Ovary (tissue), 9 donors: ENCODE results near the gene ADAMTSL4. TPM values are rescaled to one million over a fixed set of nuclear protein-coding genes. Genes with fewer than 3 reads are reported as not detected.
"Not testable (repeated sequence)": the region's sequence is repeated elsewhere in the genome, so short reads cannot be mapped to it uniquely, and the experiment has no call there.

Source experiments
- DNase-seq, 5 donors: peaks; one replicate each; pipeline ENCODE4 v3.0.0-alpha.2; 2019 to 2020
- H3K27ac ChIP-seq, 2 donors: fragments of 200-600 bp; one replicate each; pipeline versions ENCODE4 v1.5.1 to v1.8.0; 2019 to 2022
- H3K27me3 ChIP-seq: fragments of 200-600 bp; one replicate; pipeline ENCODE4 v1.8.0; 2022
- H3K36me3 ChIP-seq: fragments of 200-600 bp; sonication (generic); one replicate; pipeline ENCODE4 v1.5.1; 2019
- H3K4me1 ChIP-seq: one replicate; pipeline ENCODE4 v1.8.1; 2013; ENCODE audit warnings: mild to moderate bottlenecking, moderate library complexity; ENCODE audit not compliant: insufficient read depth
- H3K4me3 ChIP-seq: fragments of 200-600 bp; sonication (generic); one replicate; pipeline ENCODE4 v1.5.1; 2017
- H3K9me3 ChIP-seq, 2 donors: fragments of 200-600 bp in 1 of 2; sonication (generic) in 1 of 2; one replicate each; pipeline versions ENCODE4 v1.5.1 to v1.8.1; 2013 to 2019; ENCODE audit warnings: mild to moderate bottlenecking in 1 of 2, moderate library complexity in 1 of 2
- EP300 ChIP-seq: sonication (generic); formaldehyde crosslinking; IDR thresholded peaks from one replicate; pipeline ENCODE4 v1.6.1; 2017; ENCODE audit warnings: antibody characterized with exemption
- POLR2A ChIP-seq: fragments of 450-650 bp; IDR thresholded peaks from one replicate; pipeline ENCODE4 v1.6.1; 2017; ENCODE audit warnings: antibody characterized with exemption, mild to moderate bottlenecking, moderate library complexity
- WGBS, 3 donors: extraction: QIAGEN DNeasy Blood & Tissue Kit in 1 of 3; methylation state at CpG; one replicate each; pipeline versions ENCODE4 v1.1.5 to v1.1.7; 2013 to 2017; 5-methylcytosine and 5-hydroxymethylcytosine counted together
- intact Hi-C, 4 donors: fragments of 100-400 bp; cut with DNase I; formaldehyde crosslinking; loops; one replicate each; pipeline versions ENCODE4 v1.11.0 to v1.15.1; 2022 to 2023
- polyA plus RNA-seq, 2 donors: library from polyadenylated mRNA; stranded (reverse); fragments of 200-250 nt in 1 of 2; fragments of 350-450 nt in 1 of 2; fragmentation: Illumina TruSeq in 1 of 2; extraction: RNeasy Lipid Tissue Mini Kit (QIAGEN cat#74804) in 1 of 2; gene quantifications; one replicate each; pipeline ENCODE4 v1.2.3, GENCODE V29; 2013 to 2014
- total RNA-seq, 7 donors: library from RNA; depleted of rRNA in 2 of 7; stranded (reverse); fragments of >200 nt in 2 of 7; fragmentation: NEBNext Ultra II Directional in 3 of 7; extraction: Animal tissue kit (Norgen Biotek cat#: 25700) in 3 of 7; gene quantifications; one replicate each; pipeline versions ENCODE4 v1.1.0 to v1.2.4, GENCODE V29; 2016 to 2023
- TF ChIP-seq, protein P1 (sequence below), 3 donors: fragments of 450-650 bp in 2 of 3; fragments of 200-600 bp in 1 of 3; IDR thresholded peaks; one replicate each; pipeline versions ENCODE4 v1.5.1 to v1.8.0; 2016 to 2022; ENCODE audit warnings: antibody characterized with exemption in 3 of 3, mild to moderate bottlenecking in 1 of 3
- donor health status: DM: no; HTN: no; CAD: no; lungs with moderate emphysema.
- donor health status: DM: no; HTN: no; CAD: no.
- donor health status: Bipolar disorder and iron deficiency.
- donor health status: DM: yes; HTN: yes; CAD: no.
- donor health status: DM: no; HTN: no; CAD: no.
- donor health status: DM: yes; HTN: yes; CAD: no.

The ADAMTSL4 gene
- total and polyA plus RNA-seq, 9 donors, result 8.8 to 86.6 (median 17.0) TPM

- TF ChIP-seq EP300, result no peak
- TF ChIP-seq POLR2A, result no peak
- TF ChIP-seq, protein P1, sequence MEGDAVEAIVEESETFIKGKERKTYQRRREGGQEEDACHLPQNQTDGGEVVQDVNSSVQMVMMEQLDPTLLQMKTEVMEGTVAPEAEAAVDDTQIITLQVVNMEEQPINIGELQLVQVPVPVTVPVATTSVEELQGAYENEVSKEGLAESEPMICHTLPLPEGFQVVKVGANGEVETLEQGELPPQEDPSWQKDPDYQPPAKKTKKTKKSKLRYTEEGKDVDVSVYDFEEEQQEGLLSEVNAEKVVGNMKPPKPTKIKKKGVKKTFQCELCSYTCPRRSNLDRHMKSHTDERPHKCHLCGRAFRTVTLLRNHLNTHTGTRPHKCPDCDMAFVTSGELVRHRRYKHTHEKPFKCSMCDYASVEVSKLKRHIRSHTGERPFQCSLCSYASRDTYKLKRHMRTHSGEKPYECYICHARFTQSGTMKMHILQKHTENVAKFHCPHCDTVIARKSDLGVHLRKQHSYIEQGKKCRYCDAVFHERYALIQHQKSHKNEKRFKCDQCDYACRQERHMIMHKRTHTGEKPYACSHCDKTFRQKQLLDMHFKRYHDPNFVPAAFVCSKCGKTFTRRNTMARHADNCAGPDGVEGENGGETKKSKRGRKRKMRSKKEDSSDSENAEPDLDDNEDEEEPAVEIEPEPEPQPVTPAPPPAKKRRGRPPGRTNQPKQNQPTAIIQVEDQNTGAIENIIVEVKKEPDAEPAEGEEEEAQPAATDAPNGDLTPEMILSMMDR (IDR thresholded peaks at IDR 0.05), result no peak
- intact Hi-C loops, result no loop called here
Measured at GRCh38 chr1:150603711-150604110, 54.5 kb downstream of the ADAMTSL4 start.

DNA sequence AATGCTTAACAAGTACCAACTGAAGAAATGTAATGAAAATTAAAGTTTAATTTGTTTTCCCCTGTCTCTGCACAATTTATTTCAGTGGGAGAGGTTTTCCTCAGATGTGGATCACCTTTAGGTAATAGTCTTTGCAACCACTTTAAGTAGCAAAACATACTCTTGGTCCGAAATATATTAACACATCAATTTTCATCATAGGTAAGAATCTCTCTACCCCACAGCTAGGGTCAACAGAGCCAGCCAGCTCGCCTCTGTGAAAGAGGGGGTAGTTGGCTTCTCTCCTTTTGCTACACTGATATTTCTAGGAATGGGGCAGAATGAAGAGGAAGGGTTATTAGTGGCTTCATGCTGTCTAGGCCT is 55.0 kb downstream of the ADAMTSL4 start:
- no peak overlapping the region for H3K4me3 ChIP-seq
- peak overlapping the region; percentile 81 to 89 for H3K27ac ChIP-seq
- no peak for DNase-seq
- H3K9me3 ChIP-seq, result no peaks in the 10 kb centered on the region
- H3K27me3 ChIP-seq, result no peaks in the 10 kb centered on the region
- no peak for TF ChIP-seq EP300
- TF ChIP-seq POLR2A, result no peak
- TF ChIP-seq, protein P1 (IDR thresholded peaks at IDR 0.05), result no peak
- no peaks in the 10 kb centered on the region for H3K36me3 ChIP-seq
- intact Hi-C loops, result no loop called here
- 76 to 88% (median 84%) methylated on average over 2 of the region's 2 CpGs for WGBS, 3 donors
- peaks cover 12% of the 10 kb centered on the region for H3K4me1 ChIP-seq

More at GRCh38 chr1:150603711-150604110, 54.5 kb downstream of the ADAMTSL4 start:
- Histone ChIP-seq H3K27ac (peak overlapping the region in 1 of 2 donors; percentile 89), H3K4me1 (peaks cover 9% of the 10 kb centered on the region), H3K4me3 (no peak overlapping the region), H3K9me3 (no peaks in the 10 kb centered on the region), H3K36me3 (no peaks in the 10 kb centered on the region), H3K27me3 (no peaks in the 10 kb centered on the region)
- 72 to 78% (median 75%) methylated on average over 3 of the region's 3 CpGs for WGBS, 3 donors
- DNase-seq, result no peak

DNA sequence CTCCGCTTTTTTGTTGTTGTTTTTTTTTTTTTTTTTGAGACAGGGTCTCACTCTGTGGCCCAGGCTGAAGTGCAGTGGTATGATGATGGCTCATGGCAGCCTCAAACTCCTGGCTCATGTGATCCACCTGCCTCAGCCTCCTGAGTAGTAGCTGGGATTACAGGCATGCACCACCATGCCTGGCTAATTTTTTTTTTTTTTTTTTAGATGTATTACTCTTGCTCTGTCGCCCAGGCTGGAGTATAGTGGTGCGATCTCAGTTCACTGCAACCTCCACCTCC is 56.2 kb downstream of the ADAMTSL4 start:
- intact Hi-C loops, H3K4me3 ChIP-seq, H3K36me3 ChIP-seq, DNase-seq, H3K9me3 ChIP-seq, H3K27me3 ChIP-seq: not testable (repeated sequence)
- WGBS, 3 donors, result 91 to 99% (median 97%) methylated on average over 3 of the region's 3 CpGs
- H3K27ac ChIP-seq, result peak overlapping the region; percentile 68 to 89
- peaks cover 14% of the 10 kb centered on the region for H3K4me1 ChIP-seq

DNA sequence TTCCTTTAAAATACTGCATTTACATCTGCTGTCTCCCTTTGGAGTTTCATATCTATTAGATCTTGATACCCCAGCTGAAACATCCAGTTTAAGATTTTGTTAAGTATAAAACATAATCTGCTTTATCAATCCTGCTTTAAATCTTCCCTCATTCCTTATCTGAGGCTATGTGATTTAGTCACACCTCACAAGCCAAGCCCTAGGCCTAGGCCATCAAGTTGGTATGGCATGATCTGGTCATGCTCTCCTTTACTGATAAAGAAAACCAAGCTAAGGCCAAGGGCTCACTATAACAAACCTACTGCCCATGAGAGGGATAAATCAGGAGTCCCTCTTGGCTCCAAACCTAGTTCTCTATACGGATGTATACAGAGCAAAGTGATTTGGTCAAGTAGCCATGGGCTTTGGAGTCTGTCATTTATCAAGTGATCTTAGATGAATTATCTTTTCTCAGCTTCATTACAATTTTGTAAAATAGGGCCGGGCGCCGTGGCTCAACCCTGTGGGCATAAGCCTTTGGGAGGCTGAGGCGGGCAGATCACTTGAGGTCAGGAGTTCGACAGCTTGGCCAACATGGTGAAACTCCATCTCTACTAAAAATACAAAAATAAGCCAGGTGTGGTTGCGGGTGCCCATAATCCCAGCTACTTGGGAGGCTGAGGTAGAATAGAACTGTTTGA is 57.4 kb downstream of the ADAMTSL4 start:
- intact Hi-C loops, result no loop called here
- no peak overlapping the region for H3K27ac ChIP-seq
- H3K4me3 ChIP-seq, result no peak overlapping the region
- 96 to 97% (median 97%) methylated on average over 7 of the region's 7 CpGs for whole genome bisulfite sequencing, 3 donors
- DNase-seq, result no peak
- no peaks in the 10 kb centered on the region for H3K9me3 ChIP-seq
- no peaks in the 10 kb centered on the region for H3K36me3 ChIP-seq
- H3K4me1 ChIP-seq, result peaks cover 17% of the 10 kb centered on the region
- TF ChIP-seq POLR2A (no peak), EP300 (no peak)
- TF ChIP-seq, protein P1 (IDR thresholded peaks at IDR 0.05), result no peak
- no peaks in the 10 kb centered on the region for H3K27me3 ChIP-seq

DNA sequence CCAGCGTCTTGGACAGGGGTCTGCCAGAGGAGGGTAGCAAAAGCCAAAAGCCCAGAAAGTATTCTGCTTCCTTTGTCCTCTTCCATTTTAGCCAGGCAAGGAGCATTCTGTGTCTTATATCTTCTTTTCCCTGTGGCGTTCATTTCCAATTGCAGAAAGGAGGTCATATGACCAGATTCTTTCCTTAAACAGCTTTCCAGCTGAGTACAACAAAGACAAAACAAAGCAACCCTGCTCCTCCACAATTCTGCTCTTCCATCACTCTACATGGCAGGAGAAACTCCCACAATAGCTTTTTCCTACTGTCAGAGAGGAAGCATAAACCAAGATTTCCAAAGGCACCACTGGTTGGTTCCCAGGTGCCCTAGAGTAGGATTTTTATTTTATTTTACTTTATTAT is 60.5 kb downstream of the ADAMTSL4 start:
- DNase-seq, result no peak
- TF ChIP-seq POLR2A, result no peak
- TF ChIP-seq EP300, result no peak
- TF ChIP-seq, protein P1 (IDR thresholded peaks at IDR 0.05), result no peak
- Histone ChIP-seq H3K36me3 (no peaks in the 10 kb centered on the region), H3K27ac (peak overlapping the region; percentile 32 to 81), H3K27me3 (no peaks in the 10 kb centered on the region), H3K9me3 (no peaks in the 10 kb centered on the region), H3K4me1 (peaks cover 15% of the 10 kb centered on the region), H3K4me3 (no peak overlapping the region)
- WGBS, 3 donors, result 5 to 10% (median 6%) methylated on average over 2 of the region's 2 CpGs
- intact Hi-C loops, result loop anchor here in 1 of 4 donors (5.0 kb wide), 1 partner anchor 42 kb away; no protein-coding TSS in a partner anchor
